Uterus (tissue), 2 donors: ENCODE measurements around the gene PLEKHG4B.
"Not testable (repeated sequence)": the region's sequence is repeated elsewhere in the genome, so short reads cannot be mapped to it uniquely, and the experiment has no call there.

ENCODE experiments used
- CTCF ChIP-seq, 4 experiments: fragments of 200-600 bp in 2 of 4; fragments of 450-650 bp in 2 of 4; sonication (generic) in 2 of 4; IDR thresholded peaks; one replicate each; pipeline ENCODE4 v1.5.1; 2016 to 2019; ENCODE audit warnings: antibody characterized with exemption in 4 of 4, mild to moderate bottlenecking in 2 of 4, moderate library complexity in 1 of 4
- POLR2A ChIP-seq, 2 donors: fragments of 450-650 bp; IDR thresholded peaks; one replicate each; pipeline ENCODE4 v1.6.1; 2016; ENCODE audit warnings: antibody characterized with exemption in 2 of 2, mild to moderate bottlenecking in 1 of 2, moderate library complexity in 1 of 2

GRCh38 chr5:227375-227774 lies 135.4 kb downstream of the PLEKHG4B start:
- not testable (repeated sequence) for TF ChIP-seq CTCF, POLR2A (IDR thresholded peaks at IDR 0.05)
